HL-60/S4 (cell line): ENCODE measurements around the gene KIF1C.

Experiments used
- in situ Hi-C: fragments of 300-500 bp; cut with MboI; formaldehyde crosslinking; loops from 2 replicates; pipeline ENCODE4 v1.14.3; 2022; ENCODE audit warnings: low sequenced_read_pairs

KIF1C gene

DNA sequence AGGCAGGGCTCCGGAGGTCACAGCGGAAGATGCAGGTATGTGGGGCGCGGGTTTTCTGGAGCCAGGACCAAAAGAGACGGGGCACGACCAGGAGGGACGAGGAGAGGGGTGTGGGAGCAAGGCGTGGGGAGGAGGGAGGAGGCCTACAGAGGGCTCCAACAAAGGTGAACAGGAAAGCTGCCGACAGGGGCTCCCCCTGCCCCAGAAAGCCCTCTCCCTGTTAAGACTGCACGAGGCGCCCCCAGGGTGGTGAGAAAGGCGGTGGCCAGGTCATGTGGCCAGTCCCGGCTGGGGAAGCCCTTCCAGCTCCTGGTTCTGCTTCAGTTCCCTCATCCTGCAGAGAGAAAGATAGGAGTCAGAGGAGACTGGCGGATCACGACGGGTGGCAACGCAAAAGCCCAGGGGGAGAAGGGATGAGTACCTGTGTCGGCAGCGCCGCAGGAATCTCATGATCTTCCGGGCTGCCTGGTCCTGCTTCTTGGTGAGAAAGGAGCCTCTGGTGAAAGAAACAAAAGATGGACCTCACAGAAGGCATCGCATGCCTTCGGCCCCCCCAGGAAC is 29.2 kb upstream of the KIF1C start:
- in situ Hi-C loops: no loop called here

GRCh38 chr17:4969047-4969550 is 28.7 kb upstream of the KIF1C start:
- in situ Hi-C loops: no loop called here

DNA sequence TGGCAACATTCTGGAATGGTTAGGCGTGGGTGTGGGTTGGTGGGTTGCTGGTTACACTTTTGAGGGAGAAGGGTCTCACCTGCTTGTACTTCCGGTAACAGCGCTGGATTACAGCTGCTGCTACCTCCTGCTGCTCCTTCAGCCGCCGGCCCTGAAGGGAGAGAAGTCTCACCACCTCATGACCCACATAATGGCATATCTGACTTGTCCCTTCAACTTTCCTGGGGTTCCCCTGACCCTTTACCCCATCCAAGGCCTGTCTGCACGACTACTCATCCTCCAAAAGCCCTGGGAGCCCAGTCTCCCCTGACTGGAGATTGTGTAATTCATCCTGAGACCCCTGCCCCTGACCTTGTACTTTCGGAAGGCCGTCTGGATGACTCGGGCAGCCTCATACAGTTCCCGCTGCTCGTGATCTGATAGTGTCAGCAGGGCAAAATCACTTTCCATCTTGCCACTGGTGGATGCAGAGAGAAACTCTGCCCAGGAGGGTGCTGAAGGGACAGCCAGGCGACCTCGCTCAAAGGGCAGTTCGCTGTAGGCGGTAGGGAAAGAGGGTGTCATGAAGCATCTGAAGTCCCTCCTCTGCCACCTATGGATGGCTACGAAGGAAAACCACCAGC is 28.1 kb upstream of the KIF1C start:
- in situ Hi-C loops: no loop called here

DNA sequence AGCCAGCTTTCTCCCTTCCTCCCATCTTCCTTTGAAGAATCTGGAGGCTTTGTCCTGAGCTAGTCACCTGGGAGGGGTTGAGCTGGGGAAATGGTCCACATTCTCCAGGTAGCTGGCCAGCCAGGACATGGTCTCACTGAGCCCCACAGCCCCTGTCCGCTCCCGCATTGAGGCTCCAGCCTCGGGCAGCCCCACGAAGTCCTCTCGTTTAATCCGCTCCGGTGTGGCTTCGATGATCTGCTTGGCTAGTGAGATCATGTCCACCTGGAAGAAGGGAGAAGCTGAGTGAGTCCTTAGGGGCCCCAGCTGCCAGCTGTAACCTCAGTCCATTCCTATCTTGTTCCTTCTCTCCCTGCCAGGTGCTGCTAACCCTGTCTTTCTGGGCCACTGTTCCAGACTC is 27.5 kb upstream of the KIF1C start:
- in situ Hi-C loops: no loop called here

- in situ Hi-C loops: no loop called here
Observed at GRCh38 chr17:4971826-4972225, 25.9 kb upstream of the KIF1C start.

- in situ Hi-C loops: no loop called here
Observed at GRCh38 chr17:4972322-4972721, 25.4 kb upstream of the KIF1C start.

DNA sequence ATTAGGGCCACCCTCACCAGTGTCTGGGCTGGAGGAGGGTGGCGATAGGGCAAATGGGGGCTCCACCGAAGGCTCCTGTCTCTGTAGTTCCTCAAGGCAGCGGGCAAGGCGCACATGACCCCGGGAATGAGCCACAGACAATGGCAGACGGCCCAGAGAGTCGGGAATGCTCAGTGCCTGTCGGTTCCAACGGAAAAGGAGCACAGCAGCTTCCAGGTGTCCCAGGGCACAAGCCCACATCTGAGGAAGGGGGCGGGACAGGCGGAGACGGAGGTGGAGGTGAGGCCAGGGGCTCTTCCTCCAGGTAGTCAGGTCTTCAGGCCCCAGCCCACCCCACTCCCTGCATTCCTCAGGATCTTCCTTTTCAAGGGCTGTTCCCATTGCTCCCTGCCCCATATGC is 25.0 kb upstream of the KIF1C start:
- in situ Hi-C loops: no loop called here

DNA sequence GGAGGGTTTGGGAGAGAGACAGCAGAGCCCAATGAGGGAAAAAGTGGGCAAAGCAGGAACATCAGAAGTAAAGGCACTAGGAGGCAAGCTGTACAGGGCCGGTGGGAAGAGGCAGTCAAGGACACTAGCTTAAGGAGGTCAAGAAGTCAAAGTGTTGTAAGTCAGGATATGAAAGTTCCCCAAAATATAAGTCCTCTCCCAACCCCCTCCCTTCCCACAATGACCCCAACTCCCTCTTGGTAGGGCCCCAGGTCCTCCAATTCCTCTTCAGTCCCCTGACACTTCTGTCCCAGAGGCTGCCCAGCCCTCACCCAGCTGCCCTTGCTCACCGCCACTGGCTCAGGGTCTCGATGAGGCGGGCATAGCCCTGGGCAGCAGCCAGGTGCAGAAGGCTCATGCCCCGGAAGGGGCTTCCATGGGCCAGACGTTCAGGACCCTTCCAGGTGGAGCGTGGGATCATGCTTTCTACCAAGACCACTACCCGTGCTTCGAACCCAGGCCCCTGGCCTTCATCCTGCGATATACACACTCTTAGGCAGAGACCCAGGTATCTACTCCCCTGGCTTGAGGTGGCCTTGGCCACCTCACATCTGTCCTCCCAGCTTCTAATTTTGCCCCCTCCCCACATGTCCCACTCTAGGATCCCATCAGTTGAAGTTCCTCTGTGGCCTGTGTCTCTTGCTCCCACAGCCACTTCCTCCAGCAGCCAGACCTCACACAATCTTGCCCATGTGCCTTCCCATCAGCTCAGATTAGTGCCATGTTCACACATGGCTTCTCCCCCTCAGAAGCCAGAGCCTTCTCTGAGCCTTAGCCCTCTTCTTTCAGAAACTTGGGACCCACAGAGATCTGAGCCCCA is 24.3 kb upstream of the KIF1C start:
- in situ Hi-C loops: no loop called here

DNA sequence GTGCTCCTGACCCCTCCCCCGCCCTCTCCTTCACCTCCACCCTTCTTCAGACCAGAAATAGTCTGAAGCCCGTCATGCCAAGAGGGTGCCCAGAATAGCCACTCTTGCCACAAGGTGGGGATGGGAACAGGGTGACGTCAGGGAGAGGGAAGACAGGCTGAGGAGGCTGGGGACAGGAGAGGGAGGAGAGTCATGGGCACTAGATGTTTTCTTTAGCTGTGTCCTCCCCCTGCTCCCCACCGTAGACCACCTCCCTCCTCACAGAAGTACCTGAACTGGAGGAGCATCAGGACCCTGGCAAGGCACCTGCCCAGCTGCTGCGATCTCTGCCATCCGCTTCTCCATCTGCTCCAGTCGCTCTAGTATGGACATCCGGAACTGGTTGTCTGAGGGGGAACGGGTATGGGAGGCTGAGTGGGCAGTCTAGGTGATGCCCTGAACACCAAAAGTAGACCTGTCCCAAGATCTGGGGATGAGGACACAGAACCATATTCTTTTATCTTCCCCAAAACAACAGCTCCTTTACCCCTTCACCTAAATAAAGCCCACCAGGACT is 23.6 kb upstream of the KIF1C start:
- in situ Hi-C loops: no loop called here

- in situ Hi-C loops: no loop called here
Observed at GRCh38 chr17:4978726-4979125, 19.0 kb upstream of the KIF1C start.

- in situ Hi-C loops: no loop called here
Observed at GRCh38 chr17:4980644-4981216, 17.0 kb upstream of the KIF1C start.

DNA sequence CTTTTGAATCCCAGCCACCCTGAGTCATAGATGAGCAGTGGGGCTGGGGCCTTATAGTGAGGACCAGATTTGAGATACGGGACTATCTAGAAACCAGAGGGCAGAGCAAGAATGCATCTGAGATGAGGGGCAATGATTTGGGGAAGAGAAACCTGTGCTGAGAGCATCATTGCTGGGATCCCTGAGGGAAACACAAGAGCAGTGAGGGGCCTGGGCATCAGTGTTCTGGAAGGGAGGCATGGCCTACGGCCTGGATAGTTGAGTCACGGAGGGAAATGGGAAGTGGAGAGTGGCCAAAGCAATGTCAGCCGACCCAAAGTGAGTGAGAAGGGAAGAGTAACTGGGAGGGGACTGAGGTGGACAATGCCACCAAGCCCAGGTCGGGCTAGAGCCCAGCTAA is 15.4 kb upstream of the KIF1C start:
- in situ Hi-C loops: no loop called here

GRCh38 chr17:4986403-4986802 is 11.3 kb upstream of the KIF1C start:
- in situ Hi-C loops: no loop called here

- in situ Hi-C loops: no loop called here
Observed at GRCh38 chr17:4986951-4987766, 10.6 kb upstream of the KIF1C start, which contains the start of gene CAMTA2. Gene CAMTA2 (minus strand): TSS chr17:4987675. CDS start chr17:4986222, 1,453 bp downstream.

GRCh38 chr17:4987767-4988567 is 9.8 kb upstream of the KIF1C start:
- in situ Hi-C loops: no loop called here

DNA sequence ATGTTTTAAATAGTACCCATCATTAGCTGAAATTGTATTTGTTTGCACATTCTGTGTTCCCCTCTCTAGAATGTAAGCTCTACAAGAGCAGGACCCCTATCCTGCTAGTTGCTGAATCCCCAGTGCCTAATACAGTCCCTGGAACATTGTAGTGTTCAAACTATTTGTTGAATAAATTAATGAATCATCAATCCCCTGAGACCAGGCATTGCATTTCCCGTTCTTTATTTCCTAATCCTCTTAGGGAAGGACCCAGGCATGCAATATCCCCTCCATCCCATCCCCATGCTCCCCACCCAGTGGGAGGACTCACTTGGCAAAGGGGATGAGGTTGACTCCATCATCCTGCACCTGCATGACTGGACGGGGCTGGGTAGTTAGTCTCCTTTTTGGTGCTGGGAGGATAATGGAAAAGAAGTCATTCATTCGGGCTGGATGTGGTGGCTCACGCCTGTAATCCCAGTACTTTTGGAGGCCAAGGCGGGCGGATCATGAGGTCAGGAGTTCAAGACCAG is 3.6 kb upstream of the KIF1C start:
- in situ Hi-C loops: no loop called here

GRCh38 chr17:4998027-4998731 is 429 bp downstream of the KIF1C start:
- in situ Hi-C loops: no loop called here

GRCh38 chr17:4998732-4999429 is 1.1 kb downstream of the KIF1C start:
- in situ Hi-C loops: no loop called here
